C1 segment of cervical spinal cord (tissue), 14 donors: ENCODE results near the gene LONRF2.
"Not testable (repeated sequence)": the region's sequence is repeated elsewhere in the genome, so short reads cannot be mapped to it uniquely, and the experiment has no call there.

ENCODE experiments used
- DNase-seq, 14 donors: peaks; one replicate each; lab custom pipeline; 2025; lab: John Stamatoyannopoulos, UW

Gene LONRF2

GRCh38 chr2:100321866-100322820, at the start of gene LONRF2:
Gene LONRF2 (minus strand): TSS chr2:100322501. CDS start chr2:100322093, 408 bp downstream.
- peak in 8 of 14 donors; percentile 32 to 75 (median 42) for DNase-seq

GRCh38 chr2:100367163-100367562, 44.9 kb upstream of the LONRF2 start:
- no peak for DNase-seq

- DNase-seq: no peak
Measured at GRCh38 chr2:100365434-100365833, 43.1 kb upstream of the LONRF2 start.

GRCh38 chr2:100362269-100362668, 40.0 kb upstream of the LONRF2 start:
- DNase-seq: not testable (repeated sequence)

GRCh38 chr2:100359576-100359975, 37.3 kb upstream of the LONRF2 start:
- no peak for DNase-seq

- DNase-seq: no peak
Measured at GRCh38 chr2:100358554-100358953, 36.3 kb upstream of the LONRF2 start.

GRCh38 chr2:100352521-100352920, 30.2 kb upstream of the LONRF2 start:
- DNase-seq: no peak

- DNase-seq: no peak
Measured at GRCh38 chr2:100350661-100351185, 28.4 kb upstream of the LONRF2 start.

GRCh38 chr2:100345144-100345543, 22.8 kb upstream of the LONRF2 start:
- DNase-seq: not testable (repeated sequence)

- no peak for DNase-seq
Measured at GRCh38 chr2:100344433-100344832, 22.1 kb upstream of the LONRF2 start.

GRCh38 chr2:100342466-100342865, 20.2 kb upstream of the LONRF2 start:
- DNase-seq: not testable (repeated sequence)

- DNase-seq: no peak
Measured at GRCh38 chr2:100339823-100340222, 17.5 kb upstream of the LONRF2 start.

- DNase-seq: no peak
Measured at GRCh38 chr2:100334929-100335328, 12.6 kb upstream of the LONRF2 start.

- no peak for DNase-seq
Measured at GRCh38 chr2:100327742-100328141, 5.4 kb upstream of the LONRF2 start.

- DNase-seq: peak in 8 of 14 donors; percentile 15 to 74 (median 44)
Measured at GRCh38 chr2:100321179-100321865, 979 bp downstream of the LONRF2 start.

GRCh38 chr2:100320547-100321178, 1.6 kb downstream of the LONRF2 start:
- peak in 6 of 14 donors; percentile 18 to 71 (median 28) for DNase-seq

GRCh38 chr2:100317634-100318033, 4.7 kb downstream of the LONRF2 start:
- no peak for DNase-seq

- no peak for DNase-seq
Measured at GRCh38 chr2:100309973-100310719, 12.2 kb downstream of the LONRF2 start.

GRCh38 chr2:100309311-100309710, 13.0 kb downstream of the LONRF2 start:
- DNase-seq: no peak

GRCh38 chr2:100303744-100304143, 18.6 kb downstream of the LONRF2 start:
- no peak for DNase-seq

- DNase-seq: no peak
Measured at GRCh38 chr2:100302585-100302892, 19.8 kb downstream of the LONRF2 start.
